A673 (cell line): ENCODE results near the gene CAMK2G.

Source experiments
- CTCF ChIP-seq: fragments of 300-800, 200-600 bp; sonication (generic); conservative IDR thresholded peaks from 2 replicates; pipeline ENCODE4 v1.5.1; 2017; ENCODE audit warnings: low read depth, mild to moderate bottlenecking, antibody characterized with exemption, low read length, moderate library complexity, mixed read lengths
- EZH2 ChIP-seq: fragments of 200-600 bp; sonication (generic); IDR thresholded peaks from 2 replicates; pipeline ENCODE4 v1.6.1; 2017; ENCODE audit warnings: borderline replicate concordance, low read depth, mild to moderate bottlenecking, mixed read lengths, antibody characterized with exemption, low read length; ENCODE audit not compliant: poor library complexity, severe bottlenecking

- TF ChIP-seq CTCF (no peak), EZH2 (no peak)
Measured at GRCh38 chr10:73808021-73808815, 66.1 kb downstream of the CAMK2G start.
